Colonic mucosa (tissue), 4 donors: Measurements from ENCODE around the gene NPSR1. TPM values are rescaled to one million over a fixed set of nuclear protein-coding genes. Genes with fewer than 3 reads are reported as not detected.

Source experiments
- DNase-seq: peaks from one replicate; pipeline ENCODE4 v3.0.0-alpha.2; 2020
- H3K27ac ChIP-seq: fragments of 200-600 bp; one replicate; pipeline ENCODE4 v1.8.0; 2021
- H3K27me3 ChIP-seq: fragments of 200-600 bp; one replicate; pipeline ENCODE4 v1.8.0; 2021
- H3K36me3 ChIP-seq: fragments of 200-600 bp; one replicate; pipeline ENCODE4 v1.8.0; 2021
- H3K4me1 ChIP-seq: fragments of 200-600 bp; one replicate; pipeline ENCODE4 v1.8.0; 2021; ENCODE audit warnings: mild to moderate bottlenecking
- H3K4me3 ChIP-seq: fragments of 200-600 bp; one replicate; pipeline ENCODE4 v1.8.0; 2021
- H3K9ac ChIP-seq, 2 donors: one replicate each; pipeline ENCODE4 v1.7.0; 2013; ENCODE audit warnings: control low read depth in 2 of 2, low read depth in 2 of 2, low read length in 2 of 2
- H3K9me3 ChIP-seq: fragments of 200-600 bp; one replicate; pipeline ENCODE4 v1.8.0; 2021
- intact Hi-C: fragments of 100-400 bp; cut with DNase I; formaldehyde crosslinking; loops from one replicate; pipeline ENCODE4 v1.14.1; 2022
- total RNA-seq, 2 donors: library from RNA; stranded (reverse); fragmentation: NEBNext Ultra II Directional in 1 of 2; extraction: Animal tissue kit (Norgen Biotek cat#: 25700) in 1 of 2; gene quantifications; one replicate each; pipeline ENCODE4 v1.2.1, GENCODE V29; 2021
- TF ChIP-seq, protein P1 (sequence below): fragments of 200-600 bp; IDR thresholded peaks from one replicate; pipeline ENCODE4 v1.8.0; 2022; ENCODE audit warnings: antibody characterized with exemption, mild to moderate bottlenecking
- donor health status: healthy.
- donor health status: DM: no; HTN: no; CAD: no.
- donor health status: DM: no; HTN: no; CAD: no.

The NPSR1 gene
- total RNA-seq, 2 donors from 2014 or later: 1.0 TPM; not detected in 1

DNA sequence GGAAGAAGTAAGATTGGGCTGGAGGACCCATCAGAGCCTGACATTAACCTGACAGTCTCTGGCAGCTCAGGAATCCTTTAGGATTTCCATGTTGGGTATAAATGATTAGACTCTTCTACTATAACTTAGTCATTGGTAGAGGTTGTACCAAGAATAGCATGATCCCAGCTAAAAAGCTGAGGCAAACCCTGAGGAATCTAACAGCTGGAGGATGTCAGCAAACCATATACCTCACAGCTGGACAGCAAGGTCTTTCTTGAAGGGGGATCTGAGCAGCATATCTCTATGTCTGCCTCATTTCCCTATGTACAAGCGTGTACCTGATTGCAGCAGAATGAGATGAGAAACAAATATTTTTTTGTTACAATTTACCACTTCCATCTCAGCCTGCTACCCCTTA is 103.2 kb downstream of the NPSR1 start:
- TF ChIP-seq, protein P1, sequence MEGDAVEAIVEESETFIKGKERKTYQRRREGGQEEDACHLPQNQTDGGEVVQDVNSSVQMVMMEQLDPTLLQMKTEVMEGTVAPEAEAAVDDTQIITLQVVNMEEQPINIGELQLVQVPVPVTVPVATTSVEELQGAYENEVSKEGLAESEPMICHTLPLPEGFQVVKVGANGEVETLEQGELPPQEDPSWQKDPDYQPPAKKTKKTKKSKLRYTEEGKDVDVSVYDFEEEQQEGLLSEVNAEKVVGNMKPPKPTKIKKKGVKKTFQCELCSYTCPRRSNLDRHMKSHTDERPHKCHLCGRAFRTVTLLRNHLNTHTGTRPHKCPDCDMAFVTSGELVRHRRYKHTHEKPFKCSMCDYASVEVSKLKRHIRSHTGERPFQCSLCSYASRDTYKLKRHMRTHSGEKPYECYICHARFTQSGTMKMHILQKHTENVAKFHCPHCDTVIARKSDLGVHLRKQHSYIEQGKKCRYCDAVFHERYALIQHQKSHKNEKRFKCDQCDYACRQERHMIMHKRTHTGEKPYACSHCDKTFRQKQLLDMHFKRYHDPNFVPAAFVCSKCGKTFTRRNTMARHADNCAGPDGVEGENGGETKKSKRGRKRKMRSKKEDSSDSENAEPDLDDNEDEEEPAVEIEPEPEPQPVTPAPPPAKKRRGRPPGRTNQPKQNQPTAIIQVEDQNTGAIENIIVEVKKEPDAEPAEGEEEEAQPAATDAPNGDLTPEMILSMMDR: no peak
- intact Hi-C loops: no loop called here
- no peak for DNase-seq
- Histone ChIP-seq H3K4me3 (no peak overlapping the region), H3K27ac (no peak overlapping the region), H3K4me1 (no peaks in the 10 kb centered on the region), H3K27me3 (no peaks in the 10 kb centered on the region), H3K9me3 (no peaks in the 10 kb centered on the region), H3K36me3 (no peaks in the 10 kb centered on the region), H3K9ac (no peak overlapping the region)

DNA sequence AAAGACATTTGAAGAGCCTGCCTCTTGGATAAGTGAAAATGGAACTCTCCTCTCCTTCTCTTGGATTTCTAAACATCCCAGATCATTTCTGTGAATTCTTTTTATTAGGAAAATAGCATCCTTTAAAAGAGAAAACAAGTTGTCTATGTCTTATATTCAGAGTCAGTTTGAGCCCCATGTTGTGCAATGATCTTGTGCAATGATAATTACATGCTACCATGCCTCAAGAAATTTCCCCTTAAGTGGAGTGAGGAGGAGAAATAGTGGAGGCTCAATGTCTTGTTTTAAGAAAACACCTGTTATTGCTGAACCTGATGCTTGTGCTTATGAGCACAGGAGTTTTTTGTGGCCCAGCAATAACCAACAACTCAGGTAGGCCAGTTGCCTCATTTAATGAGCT is 103.6 kb downstream of the NPSR1 start:
- Histone ChIP-seq H3K27me3 (no peaks in the 10 kb centered on the region), H3K4me3 (no peak overlapping the region), H3K9ac (no peak overlapping the region), H3K4me1 (no peaks in the 10 kb centered on the region), H3K36me3 (no peaks in the 10 kb centered on the region), H3K9me3 (no peaks in the 10 kb centered on the region), H3K27ac (no peak overlapping the region)
- DNase-seq: no peak
- intact Hi-C loops: no loop called here
- TF ChIP-seq, protein P1: no peak

DNA sequence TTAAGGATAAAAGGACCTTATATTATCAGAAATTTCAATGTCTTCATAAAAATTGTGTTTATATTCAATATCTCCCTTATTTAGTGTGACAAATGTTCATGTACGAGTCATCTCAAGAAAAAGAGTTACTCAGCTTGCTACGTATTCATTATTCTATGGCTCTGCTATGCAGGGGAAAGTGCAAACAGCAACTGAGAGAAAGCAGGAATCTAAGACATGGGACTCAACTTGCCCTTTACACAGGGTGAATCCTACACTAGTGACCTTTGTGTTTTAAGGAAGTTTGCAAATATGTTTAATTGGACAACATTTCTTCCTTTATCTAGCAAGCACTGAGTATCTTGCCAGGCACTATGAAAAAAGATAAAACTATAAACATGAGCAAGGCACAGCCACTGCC is 104.7 kb downstream of the NPSR1 start:
- Histone ChIP-seq H3K9ac (no peak overlapping the region), H3K9me3 (no peaks in the 10 kb centered on the region), H3K36me3 (no peaks in the 10 kb centered on the region), H3K27ac (no peak overlapping the region), H3K27me3 (no peaks in the 10 kb centered on the region), H3K4me1 (no peaks in the 10 kb centered on the region), H3K4me3 (no peak overlapping the region)
- TF ChIP-seq, protein P1: no peak
- DNase-seq: no peak
- intact Hi-C loops: no loop called here

DNA sequence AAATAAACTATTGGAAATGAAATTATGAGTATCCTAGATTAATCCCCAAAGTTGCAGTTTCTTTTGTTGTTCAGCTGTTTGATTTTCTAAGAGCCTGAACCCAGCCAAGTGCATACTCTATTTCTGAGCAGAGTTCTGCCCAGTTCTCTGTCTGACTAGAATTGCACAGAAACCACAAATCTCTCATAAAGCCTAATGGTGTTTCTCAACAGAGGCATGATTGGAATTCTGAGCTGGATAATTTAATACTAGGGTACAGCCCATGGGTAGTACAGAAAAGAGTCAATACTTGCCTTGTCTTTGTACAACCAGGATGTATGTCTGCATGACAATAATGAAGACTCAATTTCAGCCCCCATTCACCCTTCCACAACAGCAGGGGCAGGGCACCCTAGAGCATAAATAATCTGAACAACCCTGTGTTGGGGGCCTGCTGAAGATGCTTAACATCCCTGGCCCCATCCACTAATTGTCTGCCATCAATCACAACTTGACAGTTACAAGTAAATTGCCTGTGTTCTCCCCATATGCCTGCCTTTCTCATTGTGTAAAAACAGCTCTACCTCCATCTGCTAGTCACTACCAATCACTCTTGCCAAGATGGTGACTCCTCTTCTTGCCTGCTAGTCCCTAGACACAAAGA is 114.4 kb downstream of the NPSR1 start:
- no peak for DNase-seq
- intact Hi-C loops: no loop called here
- TF ChIP-seq, protein P1: no peak

DNA sequence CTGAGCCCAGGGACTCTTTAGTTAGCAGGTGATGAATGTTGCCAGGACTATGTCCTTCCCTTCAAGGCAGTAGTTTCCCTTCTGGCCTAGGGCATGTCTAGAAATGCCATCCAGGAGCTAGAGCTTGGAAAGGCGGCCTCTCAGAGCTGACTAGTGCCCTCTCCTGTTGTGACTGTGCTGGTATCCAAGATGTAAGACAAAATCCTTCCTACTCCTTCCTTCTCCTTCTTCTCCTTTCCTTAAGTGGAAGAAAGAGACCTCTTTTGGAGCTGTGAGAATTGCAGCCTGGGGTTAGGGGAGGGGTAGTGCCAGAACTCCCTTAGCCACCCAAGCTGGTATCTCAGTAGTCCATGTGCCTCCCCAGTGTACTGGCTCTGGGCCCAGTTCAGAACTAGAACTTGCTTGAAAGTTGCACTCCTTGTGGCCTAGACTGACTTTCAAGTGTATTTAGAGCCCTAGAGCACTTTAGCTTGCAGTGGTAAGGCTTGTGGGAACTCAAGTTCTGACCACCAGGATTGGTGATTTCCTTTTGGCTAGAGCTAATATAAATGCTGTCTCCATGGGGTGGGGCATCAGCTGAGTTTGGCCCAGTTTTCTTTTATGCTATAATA is 118.8 kb downstream of the NPSR1 start:
- intact Hi-C loops: no loop called here
- H3K4me1 ChIP-seq: no peaks in the 10 kb centered on the region
- no peak overlapping the region for H3K9ac ChIP-seq
- no peaks in the 10 kb centered on the region for H3K36me3 ChIP-seq
- TF ChIP-seq, protein P1: no peak
- H3K27me3 ChIP-seq: no peaks in the 10 kb centered on the region
- no peak for DNase-seq
- H3K4me3 ChIP-seq: no peak overlapping the region
- H3K27ac ChIP-seq: no peak overlapping the region
- H3K9me3 ChIP-seq: no peaks in the 10 kb centered on the region

More for the DNA sequence above, 114.4 kb downstream of the NPSR1 start:
- no peaks in the 10 kb centered on the region for H3K9me3 ChIP-seq
- H3K4me3 ChIP-seq: no peak overlapping the region
- H3K27me3 ChIP-seq: no peaks in the 10 kb centered on the region
- H3K36me3 ChIP-seq: no peaks in the 10 kb centered on the region
- H3K9ac ChIP-seq: no peak overlapping the region
- no peaks in the 10 kb centered on the region for H3K4me1 ChIP-seq
- H3K27ac ChIP-seq: no peak overlapping the region
